PC-9 (cell line): Measurements from ENCODE around the gene UGT1A1. TPM values are rescaled to one million over a fixed set of nuclear protein-coding genes. Genes with fewer than 3 reads are reported as not detected.

Source experiments
- BruUV-seq: library from RNA; stranded (reverse); fragments of 400-500 nt; replicated peaks from 2 replicates; lab custom pipeline; 2021; lab: Mats Ljungman, UMichigan
- CTCF ChIA-PET: fragments of 300-600 bp; sonication (Branson Sonifier 250); formaldehyde crosslinking; loops from one replicate; lab custom pipeline; 2022; ENCODE audit warnings: antibody characterized with exemption; lab: Charles Lee
- POLR2A ChIA-PET: fragments of 300-600 bp; sonication (Branson Sonifier 250); formaldehyde crosslinking; loops from one replicate; lab custom pipeline; 2022; ENCODE audit warnings: antibody characterized with exemption; ENCODE audit not compliant: unreplicated experiment; lab: Charles Lee
- DNase-seq, 2 experiments: peaks; one replicate each; pipeline versions ENCODE4 v3.0.0 to v3.0.0-alpha.2; 2015 to 2022; ENCODE audit warnings: mixed read lengths in 1 of 2
- H2AFZ ChIP-seq: fragments of 200-600 bp; sonication (generic); 2 replicates; pipeline ENCODE4 v1.8.1; 2017; ENCODE audit warnings: antibody characterized with exemption
- H3F3A ChIP-seq: fragments of 200-600 bp; sonication (generic); 2 replicates; pipeline ENCODE4 v1.8.1; 2017; ENCODE audit warnings: antibody characterized with exemption, mild to moderate bottlenecking, low read depth; ENCODE audit not compliant: insufficient read depth
- H3K27ac ChIP-seq: fragments of 200-600 bp; sonication (generic); 2 replicates; pipeline ENCODE4 v1.6.1; 2016; ENCODE audit warnings: mixed run types
- H3K27me3 ChIP-seq: fragments of 200-600 bp; sonication (generic); 2 replicates; pipeline ENCODE4 v1.6.1; 2016; ENCODE audit warnings: low read depth, mixed run types; ENCODE audit not compliant: insufficient read depth
- H3K36me3 ChIP-seq: fragments of 200-600 bp; sonication (generic); 2 replicates; pipeline ENCODE4 v1.6.1; 2016; ENCODE audit warnings: low read depth, mixed run types
- H3K4me1 ChIP-seq: fragments of 200-600 bp; sonication (generic); replicated peaks from 2 replicates; pipeline ENCODE4 v1.6.1; 2016; ENCODE audit warnings: mixed run types; ENCODE audit not compliant: insufficient read depth
- H3K4me2 ChIP-seq: fragments of 200-600 bp; sonication (generic); 2 replicates; pipeline ENCODE4 v1.6.1; 2017; ENCODE audit warnings: mixed run types
- H3K4me3 ChIP-seq: fragments of 200-600 bp; sonication (generic); 2 replicates; pipeline ENCODE4 v1.6.1; 2016; ENCODE audit warnings: mixed run types
- H3K79me2 ChIP-seq: fragments of 200-600 bp; sonication (generic); 2 replicates; pipeline ENCODE4 v1.6.1; 2017; ENCODE audit warnings: low read depth, mixed run types
- H3K9me2 ChIP-seq: fragments of 200-600 bp; sonication (generic); 2 replicates; pipeline ENCODE4 v1.8.1; 2017; ENCODE audit warnings: mild to moderate bottlenecking; ENCODE audit not compliant: insufficient read depth
- H3K9me3 ChIP-seq: fragments of 200-600 bp; sonication (generic); 2 replicates; pipeline ENCODE4 v1.8.1; 2016; ENCODE audit warnings: low read depth; ENCODE audit not compliant: insufficient read depth
- H4K20me1 ChIP-seq: fragments of 200-600 bp; sonication (generic); 2 replicates; pipeline ENCODE4 v1.8.1; 2017; ENCODE audit not compliant: insufficient read depth
- CTCF ChIP-seq: fragments of 200-600 bp; sonication (generic); conservative IDR thresholded peaks from 2 replicates; pipeline ENCODE4 v1.6.1; 2017; ENCODE audit warnings: mixed run types, antibody characterized with exemption, mild to moderate bottlenecking, moderate library complexity
- EZH2 ChIP-seq: fragments of 200-600 bp; sonication (generic); IDR thresholded peaks from 2 replicates; pipeline ENCODE4 v1.8.0; 2017; ENCODE audit warnings: antibody characterized with exemption, low read depth
- intact Hi-C: fragments of 100-400 bp; cut with micrococcal nuclease; formaldehyde crosslinking; loops from one replicate; pipeline ENCODE4 v1.10.0; 2022; ENCODE audit not compliant: unreplicated experiment
- total RNA-seq: library from RNA; stranded (reverse); gene quantifications from 2 replicates; pipeline ENCODE4 v1.2.3, GENCODE V29; 2021

The UGT1A1 gene
- total RNA-seq, 1 experiment from 2014 or later: 64.8 TPM

- no TSS peak for BruUV-seq
- Histone ChIP-seq H3K4me2 (no peak overlapping the region), H3K79me2 (no peaks in the 10 kb centered on the region), H3K9me3 (no peaks in the 10 kb centered on the region), H4K20me1 (no peaks in the 10 kb centered on the region), H3K27ac (no peak overlapping the region), H2AFZ (no peak overlapping the region), H3K9me2 (no peaks in the 10 kb centered on the region), H3K4me3 (no peak overlapping the region), H3K27me3 (no peaks in the 10 kb centered on the region), H3K4me1 (peaks cover 7% of the 10 kb centered on the region), H3F3A (no peaks in the 10 kb centered on the region), H3K36me3 (no peaks in the 10 kb centered on the region)
- POLR2A ChIA-PET: interaction anchor here (0.6 kb wide), 1 partner anchor 415 kb away, joined by 3 read pairs; no protein-coding TSS in a partner anchor
- DNase-seq: no peak
- no peak for TF ChIP-seq CTCF
- TF ChIP-seq EZH2: no peak
- intact Hi-C loops: no loop called here
- CTCF ChIA-PET: interaction anchor here (0.6 kb wide), 1 partner anchor 405 kb away, joined by 4 read pairs; no protein-coding TSS in a partner anchor
Measured at GRCh38 chr2:233802132-233802815, 42.2 kb downstream of the UGT1A1 start.

- Histone ChIP-seq H3K4me1 (peaks cover 7% of the 10 kb centered on the region), H3K79me2 (no peaks in the 10 kb centered on the region), H3F3A (no peaks in the 10 kb centered on the region), H3K9me2 (no peaks in the 10 kb centered on the region), H4K20me1 (no peaks in the 10 kb centered on the region), H3K27me3 (no peaks in the 10 kb centered on the region; the same call in 1 of the 2 replicates), H3K4me3 (no peak overlapping the region), H2AFZ (no peak overlapping the region), H3K27ac (no peak overlapping the region), H3K4me2 (no peak overlapping the region), H3K9me3 (no peaks in the 10 kb centered on the region), H3K36me3 (no peaks in the 10 kb centered on the region)
- TF ChIP-seq EZH2 (no peak), CTCF (no peak)
- BruUV-seq: no TSS peak
- intact Hi-C loops: no loop called here
- POLR2A ChIA-PET: interaction anchor here (0.5 kb wide), 1 partner anchor 54 kb away, joined by 5 read pairs; no protein-coding TSS in a partner anchor
- CTCF ChIA-PET: no interaction called here
- no peak for DNase-seq
Measured at GRCh38 chr2:233803292-233803911, 43.3 kb downstream of the UGT1A1 start.

GRCh38 chr2:233803994-233804393 is 43.9 kb downstream of the UGT1A1 start:
- Histone ChIP-seq H2AFZ (no peak overlapping the region), H3K36me3 (no peaks in the 10 kb centered on the region), H3K79me2 (no peaks in the 10 kb centered on the region), H4K20me1 (no peaks in the 10 kb centered on the region), H3F3A (no peaks in the 10 kb centered on the region), H3K9me3 (no peaks in the 10 kb centered on the region), H3K4me2 (no peak overlapping the region), H3K9me2 (no peaks in the 10 kb centered on the region), H3K27me3 (no peaks in the 10 kb centered on the region; the same call in 1 of the 2 replicates), H3K4me3 (no peak overlapping the region), H3K27ac (no peak overlapping the region), H3K4me1 (peaks cover 7% of the 10 kb centered on the region)
- TF ChIP-seq CTCF (no peak), EZH2 (no peak)
- CTCF ChIA-PET: no interaction called here
- DNase-seq: no peak
- intact Hi-C loops: no loop called here
- POLR2A ChIA-PET: interaction anchor here (0.5 kb wide), 1 partner anchor 54 kb away, joined by 5 read pairs; no protein-coding TSS in a partner anchor
- BruUV-seq: no TSS peak
